Mucosa of descending colon (tissue), 3 donors: Measurements from ENCODE around the gene MUC5B. TPM values are rescaled to one million over a fixed set of nuclear protein-coding genes. Genes with fewer than 3 reads are reported as not detected.
A peak's percentile ranks its signal among the peaks of the same experiment; 100 is the strongest.

Experiments
- ATAC-seq: fragments of 200-7000 bp; cut with Tn5 transposase; one replicate; pipeline ENCODE4 v1.9.1; 2020; ENCODE audit warnings: mild to moderate bottlenecking, moderate library complexity
- DNase-seq, 3 donors: peaks; one replicate each; pipeline ENCODE4 v3.0.0-alpha.2; 2020
- H3K36me3 ChIP-seq: fragments of 200-600 bp; one replicate; pipeline ENCODE4 v1.8.0; 2021; ENCODE audit warnings: low read depth, mild to moderate bottlenecking
- H3K4me1 ChIP-seq: fragments of 200-600 bp; one replicate; pipeline ENCODE4 v1.8.0; 2021; ENCODE audit warnings: low read depth, mild to moderate bottlenecking
- H3K4me3 ChIP-seq: fragments of 200-600 bp; one replicate; pipeline ENCODE4 v1.8.0; 2021; ENCODE audit warnings: mild to moderate bottlenecking
- H3K9me3 ChIP-seq: fragments of 200-600 bp; one replicate; pipeline ENCODE4 v1.8.0; 2021; ENCODE audit warnings: mild to moderate bottlenecking
- CTCF ChIP-seq: fragments of 200-600 bp; IDR thresholded peaks from one replicate; pipeline ENCODE4 v1.8.0; 2022; ENCODE audit warnings: antibody characterized with exemption, mild to moderate bottlenecking
- intact Hi-C, 2 donors: fragments of 100-400 bp; cut with DNase I in 1 of 2; cut with micrococcal nuclease in 1 of 2; formaldehyde crosslinking; loops; one replicate each; pipeline versions ENCODE4 v1.11.0 to v1.11.1; 2022; cut with DNase I, micrococcal nuclease
- total RNA-seq, 3 donors: library from RNA; stranded (reverse); fragmentation: NEBNext Ultra II Directional in 2 of 3; extraction: Animal tissue kit (Norgen Biotek cat#: 25700) in 2 of 3; gene quantifications; one replicate each; pipeline versions ENCODE4 v1.2.1 to v1.2.4, GENCODE V29; 2021 to 2023
- donor health status: DM: no; HTN: no; CAD: no; lungs with moderate emphysema.
- donor health status: DM: no; HTN: no; CAD: no.
- donor health status: DM: no; HTN: yes; CAD: no.

MUC5B gene
- total RNA-seq, 3 donors from 2014 or later: 133 to 431 (median 135) TPM

GRCh38 chr11:1251236-1251770 lies 28.4 kb downstream of the MUC5B start:
- no peaks in the 10 kb centered on the region for H3K36me3 ChIP-seq
- DNase-seq (peak in 1 of 3 donors; percentile 30), ATAC-seq (no peak)
- no peaks in the 10 kb centered on the region for H3K9me3 ChIP-seq
- no peak overlapping the region for H3K4me3 ChIP-seq
- no peak for TF ChIP-seq CTCF
- H3K4me1 ChIP-seq: no peaks in the 10 kb centered on the region
- intact Hi-C loops: no loop called here

GRCh38 chr11:1252371-1253102 lies 29.7 kb downstream of the MUC5B start:
- no peak for TF ChIP-seq CTCF
- ATAC-seq (no peak), DNase-seq (peak in 1 of 3 donors; percentile 48)
- no peaks in the 10 kb centered on the region for H3K36me3 ChIP-seq
- no peaks in the 10 kb centered on the region for H3K4me1 ChIP-seq
- intact Hi-C loops: no loop called here
- H3K9me3 ChIP-seq: no peaks in the 10 kb centered on the region
- H3K4me3 ChIP-seq: no peak overlapping the region

GRCh38 chr11:1253103-1253485 lies 30.2 kb downstream of the MUC5B start:
- no peak for TF ChIP-seq CTCF
- no peaks in the 10 kb centered on the region for H3K36me3 ChIP-seq
- H3K9me3 ChIP-seq: no peaks in the 10 kb centered on the region
- DNase-seq (no peak), ATAC-seq (no peak)
- H3K4me1 ChIP-seq: no peaks in the 10 kb centered on the region
- intact Hi-C loops: no loop called here
- H3K4me3 ChIP-seq: no peak overlapping the region

GRCh38 chr11:1254086-1254648 lies 31.3 kb downstream of the MUC5B start:
- ATAC-seq: no peak

GRCh38 chr11:1254733-1255132 lies 31.9 kb downstream of the MUC5B start:
- intact Hi-C loops: no loop called here
- no peaks in the 10 kb centered on the region for H3K36me3 ChIP-seq
- no peak for TF ChIP-seq CTCF
- H3K9me3 ChIP-seq: no peaks in the 10 kb centered on the region
- H3K4me3 ChIP-seq: no peak overlapping the region
- H3K4me1 ChIP-seq: no peaks in the 10 kb centered on the region
- no peak for ATAC-seq
- DNase-seq: peak in 1 of 3 donors; percentile 45

More at GRCh38 chr11:1254086-1254648, 31.3 kb downstream of the MUC5B start:
- intact Hi-C loops: no loop called here
- no peaks in the 10 kb centered on the region for H3K4me1 ChIP-seq
- H3K9me3 ChIP-seq: no peaks in the 10 kb centered on the region
- no peak overlapping the region for H3K4me3 ChIP-seq
- H3K36me3 ChIP-seq: no peaks in the 10 kb centered on the region
- peak in 1 of 3 donors; percentile 29 for DNase-seq
- no peak for TF ChIP-seq CTCF
